ENCODE results near the gene THRB.

Gene THRB

DNA sequence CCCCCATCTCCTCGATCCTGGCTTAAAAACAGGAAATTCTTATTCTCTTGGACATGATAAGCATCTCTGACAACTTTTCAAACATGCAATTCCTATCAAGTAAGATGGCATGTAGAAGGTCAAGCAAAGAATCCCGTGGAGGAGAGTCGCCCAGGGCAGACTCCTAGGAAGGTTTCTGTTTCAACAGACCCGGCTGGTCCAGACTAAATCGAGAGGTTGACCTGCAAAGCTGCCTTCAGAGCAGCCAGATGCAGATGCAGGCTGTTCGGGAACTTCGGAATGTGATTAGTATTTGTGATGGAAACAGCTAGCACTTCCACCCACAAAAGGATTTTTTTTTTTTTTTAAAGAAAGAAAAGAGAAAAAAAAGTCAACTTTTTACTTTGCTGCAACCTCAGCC, 332.8 kb downstream of the THRB start:
- no peak for DNase-seq

DNA sequence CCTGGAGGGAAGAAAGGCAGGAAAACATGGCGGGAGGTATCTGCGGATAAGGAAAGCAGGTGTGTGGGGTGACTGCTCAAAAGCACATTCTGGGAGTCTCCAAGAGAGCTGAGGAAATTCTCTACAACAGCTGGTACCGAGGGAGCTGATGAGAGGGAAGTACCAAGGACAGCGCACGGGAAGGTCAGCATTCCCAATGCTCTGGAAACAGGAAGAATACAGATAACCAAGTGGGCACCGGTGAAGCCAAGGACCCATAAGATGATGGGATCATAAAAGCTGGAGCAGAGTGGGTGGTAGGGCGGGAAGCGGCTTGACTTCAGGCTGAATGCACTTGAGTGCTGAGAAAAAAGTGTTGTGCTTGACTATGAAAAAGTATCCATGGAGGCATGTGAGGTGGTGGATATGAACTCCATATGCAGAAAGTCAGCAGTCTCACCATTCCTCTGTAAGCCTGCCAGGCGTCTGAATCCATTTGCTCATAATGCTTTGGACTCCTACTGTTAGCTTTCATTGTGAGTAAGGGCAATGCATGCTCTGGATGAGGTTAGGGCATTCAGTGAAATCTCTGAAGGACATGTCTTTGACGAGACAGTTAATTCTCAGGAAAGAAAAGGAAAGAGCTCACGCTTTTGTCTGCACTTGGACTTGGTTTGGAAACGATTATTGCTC, 334.1 kb downstream of the THRB start:
- DNase-seq = no peak

DNA sequence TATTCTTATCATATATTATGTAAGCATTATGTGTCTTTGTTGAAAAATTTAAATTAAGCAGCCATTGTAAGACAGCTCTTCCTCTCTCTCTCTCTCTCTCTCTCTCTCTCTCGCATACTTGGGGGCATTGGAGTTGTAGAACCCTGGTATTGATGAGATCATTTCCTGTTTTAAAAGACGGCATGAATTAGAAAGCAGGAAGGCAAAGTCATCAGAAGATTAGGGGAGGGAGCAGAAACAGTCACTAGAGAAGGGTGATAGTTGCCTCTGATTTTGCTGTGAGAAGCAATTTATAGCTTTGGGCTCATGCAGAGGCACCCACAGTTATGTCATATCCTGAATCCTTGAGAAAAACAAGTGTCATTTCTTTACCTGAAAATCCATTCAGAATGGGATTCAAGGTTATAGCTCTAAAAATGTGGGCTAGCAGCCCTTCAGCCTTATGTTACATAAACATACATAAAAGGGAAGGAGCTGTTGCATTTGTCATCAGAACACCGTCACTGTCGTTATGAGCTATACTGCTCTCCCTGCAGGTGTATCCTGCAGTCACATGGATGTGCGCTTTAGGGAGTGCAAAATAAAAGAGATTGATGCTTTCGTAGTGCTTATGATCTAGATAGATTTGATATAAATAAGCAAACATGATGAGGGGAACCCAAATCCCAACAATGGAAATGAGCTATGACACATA, 335.7 kb downstream of the THRB start:
- DNase-seq = no peak

DNA sequence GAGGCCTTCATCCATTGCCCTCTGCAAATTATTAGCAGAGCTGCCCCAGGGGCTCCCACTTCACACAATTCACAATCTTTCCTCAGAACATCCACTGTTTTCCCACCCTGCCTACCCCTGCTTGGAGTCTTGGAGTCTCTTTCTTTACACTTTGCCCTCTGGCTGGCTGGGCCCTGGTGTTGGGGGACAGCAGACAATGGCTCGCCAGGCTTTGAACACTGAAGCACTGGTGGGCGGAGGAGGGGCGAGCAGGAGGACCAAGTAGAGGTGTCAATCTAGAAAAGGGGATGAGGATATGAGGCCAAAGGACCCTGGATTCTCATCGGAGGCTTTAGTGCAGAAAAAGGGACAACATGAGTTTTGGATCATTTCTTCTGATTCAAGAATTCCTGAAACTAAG, 337.5 kb downstream of the THRB start:
- DNase-seq = no peak

DNA sequence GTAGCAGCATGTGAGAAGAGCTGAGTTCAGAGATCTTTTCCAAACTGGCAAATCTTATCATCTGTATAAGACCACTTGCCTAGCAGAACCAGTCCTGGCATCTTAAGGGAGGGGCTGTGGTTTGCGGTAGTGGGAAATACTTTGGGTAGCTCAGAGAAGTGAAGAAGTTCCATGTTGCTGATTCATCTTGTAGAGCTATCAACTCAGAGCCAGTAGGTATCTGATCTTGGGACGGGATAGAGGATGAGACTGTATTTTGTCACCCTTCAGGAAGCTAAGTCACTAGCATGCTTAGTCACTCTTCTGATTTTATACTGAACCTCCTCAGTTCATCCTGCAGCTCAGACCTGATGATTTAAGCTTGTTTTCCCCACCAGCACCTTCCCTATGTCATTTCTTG, 338.2 kb downstream of the THRB start:
- no peak for DNase-seq

GRCh38 chr3:24155276-24155675, 339.4 kb downstream of the THRB start:
- DNase-seq = no peak

- no peak for DNase-seq
Measured at GRCh38 chr3:24154781-24155180, 339.9 kb downstream of the THRB start.

GRCh38 chr3:24154013-24154695, 340.5 kb downstream of the THRB start:
- no peak for DNase-seq

GRCh38 chr3:24151594-24151993, 343.1 kb downstream of the THRB start:
- DNase-seq = no peak

GRCh38 chr3:24149032-24149431, 345.6 kb downstream of the THRB start:
- no peak for DNase-seq

GRCh38 chr3:24145981-24146822, 348.4 kb downstream of the THRB start:
- no peak for DNase-seq

- no peak for DNase-seq
Measured at GRCh38 chr3:24145481-24145880, 349.2 kb downstream of the THRB start.

GRCh38 chr3:24142127-24142526, 352.5 kb downstream of the THRB start:
- DNase-seq = no peak

GRCh38 chr3:24141548-24141947, 353.1 kb downstream of the THRB start:
- DNase-seq = no peak

DNA sequence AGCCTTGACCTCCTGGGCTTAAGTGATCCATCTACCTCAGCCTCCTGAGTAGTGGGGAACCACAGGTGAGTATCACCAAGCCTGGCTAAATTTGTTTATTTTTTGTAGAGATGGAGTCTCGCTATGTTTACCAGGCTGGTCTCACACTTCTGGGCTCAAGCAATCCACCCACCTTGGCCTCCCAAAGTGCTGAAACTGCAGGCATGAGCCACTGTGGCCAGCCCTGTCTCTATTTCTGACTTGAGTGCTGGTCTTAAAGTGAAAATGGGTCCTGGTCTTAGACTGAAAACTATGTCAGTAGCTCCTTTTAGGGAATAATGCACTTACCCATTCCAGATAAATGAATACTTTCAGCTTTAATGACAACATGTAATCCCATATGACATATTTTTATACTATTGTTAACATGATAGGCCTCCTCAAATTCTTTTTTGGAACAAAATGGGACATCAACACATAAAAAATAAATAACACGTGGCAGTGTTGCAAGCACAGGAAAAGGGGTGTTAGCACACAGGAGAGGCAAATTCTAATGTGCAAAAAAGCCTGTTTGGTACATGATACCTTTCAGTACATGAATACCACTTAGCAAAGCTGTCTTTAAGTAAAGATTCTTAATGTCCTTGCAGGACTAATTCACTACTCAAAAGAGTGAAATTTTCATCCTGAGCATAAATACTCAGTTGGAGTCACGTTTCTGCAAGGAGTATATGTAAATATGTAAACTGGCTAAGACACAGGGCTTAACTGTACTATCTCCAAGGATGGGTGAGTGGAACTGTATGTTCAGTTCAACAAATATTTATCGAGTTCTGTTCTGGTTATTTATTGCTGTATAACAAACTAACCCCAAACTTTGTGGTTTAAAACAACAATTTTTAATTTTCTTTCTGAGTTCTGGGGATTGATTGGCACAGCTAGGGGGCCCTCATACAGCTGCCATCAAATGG, 354.9 kb downstream of the THRB start:
- no peak for DNase-seq

GRCh38 chr3:24138876-24139256, 355.8 kb downstream of the THRB start:
- no peak for DNase-seq

GRCh38 chr3:24137958-24138875, 356.4 kb downstream of the THRB start:
- no peak for DNase-seq

GRCh38 chr3:24137334-24137733, 357.3 kb downstream of the THRB start:
- DNase-seq = no peak

- DNase-seq = no peak
Measured at GRCh38 chr3:24136624-24137310, 357.9 kb downstream of the THRB start.

DNA sequence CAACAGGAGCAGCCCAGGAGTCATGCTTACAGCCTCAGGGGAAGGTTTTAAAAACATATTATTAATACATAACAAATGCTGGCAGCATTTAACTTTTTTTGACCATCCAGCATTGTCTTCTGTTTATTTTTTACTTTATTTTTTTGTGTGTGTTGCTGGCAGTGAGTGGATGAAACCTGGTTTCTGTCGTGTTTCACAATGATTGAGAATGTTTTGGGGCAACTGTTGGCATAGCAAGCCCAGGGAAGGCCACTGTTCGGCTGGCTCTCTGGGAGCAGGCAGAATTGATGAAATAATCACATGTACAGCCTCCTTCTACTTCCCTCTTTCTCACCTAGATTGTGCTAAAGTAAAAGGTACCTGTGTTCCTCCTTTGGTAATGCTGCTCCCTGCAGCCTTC, 359.4 kb downstream of the THRB start:
- DNase-seq = no peak

Measured in stimulated activated CD4-positive, alpha-beta T cell treated with anti-CD3 and anti-CD28 coated beads, Interleukin-4, amount 100 ng/mL, for 1 hour (primary cell).